Stimulated activated CD4-positive, alpha-beta T cell treated with anti-CD3 and anti-CD28 coated beads, Interleukin-1b, Interleukin-23, amount 100 ng/mL, for 48 hours (primary cell): ENCODE results near the gene KCNMA1.
"Not testable (repeated sequence)": the region's sequence is repeated elsewhere in the genome, so short reads cannot be mapped to it uniquely, and the experiment has no call there.

Experiments
- DNase-seq: peaks from one replicate; pipeline ENCODE4 v3.0.0-alpha.2; 2020

The KCNMA1 gene

DNA sequence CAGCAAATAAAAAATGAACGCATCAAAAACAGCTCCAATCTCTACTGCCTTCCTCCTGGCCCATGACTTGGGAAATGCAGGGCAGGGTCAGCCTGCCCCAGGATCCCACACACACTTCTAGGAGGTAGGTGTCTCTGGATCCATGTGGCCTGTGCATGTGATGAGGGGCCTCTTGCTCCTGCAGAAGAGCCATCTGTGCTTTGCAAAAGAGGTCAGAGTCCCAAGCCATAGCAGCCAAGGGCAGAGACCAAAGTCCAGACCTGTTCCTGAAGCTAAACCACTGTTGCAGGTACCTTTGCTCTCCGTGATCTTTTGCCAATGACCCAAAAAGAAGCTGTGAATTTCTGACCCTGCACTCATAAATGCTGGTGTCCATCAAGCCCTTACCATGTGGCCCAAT, 57.1 kb downstream of the KCNMA1 start:
- no peak for DNase-seq

DNA sequence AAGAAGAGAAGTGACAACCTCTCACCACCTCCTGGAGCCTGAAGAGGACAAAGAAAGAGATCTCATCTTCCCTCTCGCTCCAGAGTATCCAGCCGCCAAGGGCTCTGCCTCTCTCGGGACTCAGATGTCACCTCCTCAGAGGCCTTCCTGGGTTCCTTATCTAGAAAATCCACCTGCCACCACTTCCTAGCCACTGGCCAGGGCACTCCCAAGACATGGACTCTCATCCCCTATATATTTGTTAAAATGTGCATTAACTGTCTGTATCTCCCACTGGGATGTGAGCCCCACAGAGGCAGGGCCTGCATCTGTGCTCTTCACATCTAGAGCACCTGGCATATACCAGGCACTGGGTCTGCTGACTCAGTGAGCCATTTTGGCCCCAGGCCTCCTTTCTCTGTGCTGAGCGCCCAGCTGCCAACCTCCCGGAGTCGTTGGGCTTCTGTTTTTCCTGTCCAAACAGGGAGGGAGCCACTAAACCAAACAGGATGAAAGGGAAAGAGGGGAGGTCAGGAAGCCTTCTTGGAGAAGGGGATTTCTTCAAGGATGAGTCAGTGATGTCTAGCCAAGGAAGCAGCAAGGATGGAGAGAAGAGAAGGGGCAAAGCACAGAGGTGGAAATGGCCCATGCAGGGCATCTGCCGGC, 58.9 kb downstream of the KCNMA1 start:
- DNase-seq: no peak

DNA sequence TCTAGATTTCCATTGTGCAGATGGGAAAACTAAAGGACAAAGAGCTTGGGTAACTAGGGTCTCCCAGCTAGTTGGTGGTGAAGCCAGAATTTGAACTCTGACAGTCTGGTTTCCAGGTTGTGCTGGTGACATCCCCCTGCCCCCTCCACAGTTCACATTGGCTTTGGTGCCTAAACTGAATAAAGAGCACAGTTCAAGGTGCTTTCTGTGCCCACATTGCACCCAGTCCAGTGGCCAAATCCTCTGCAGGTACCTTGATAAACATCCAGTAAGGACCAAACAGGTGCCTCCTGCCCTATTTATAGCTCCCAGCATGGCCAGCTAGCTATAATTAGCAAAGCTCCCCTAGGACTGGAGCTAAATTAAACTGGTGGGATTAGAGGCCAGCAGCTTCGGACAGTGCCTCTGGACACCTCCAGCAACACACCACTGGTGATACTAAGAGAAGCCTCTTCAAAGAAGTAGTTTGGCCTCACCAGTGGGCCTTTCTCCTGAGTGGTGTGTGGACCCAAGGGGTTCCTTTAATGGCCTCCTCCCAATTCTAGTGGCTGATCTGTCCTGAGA, 59.9 kb downstream of the KCNMA1 start:
- DNase-seq: no peak

DNA sequence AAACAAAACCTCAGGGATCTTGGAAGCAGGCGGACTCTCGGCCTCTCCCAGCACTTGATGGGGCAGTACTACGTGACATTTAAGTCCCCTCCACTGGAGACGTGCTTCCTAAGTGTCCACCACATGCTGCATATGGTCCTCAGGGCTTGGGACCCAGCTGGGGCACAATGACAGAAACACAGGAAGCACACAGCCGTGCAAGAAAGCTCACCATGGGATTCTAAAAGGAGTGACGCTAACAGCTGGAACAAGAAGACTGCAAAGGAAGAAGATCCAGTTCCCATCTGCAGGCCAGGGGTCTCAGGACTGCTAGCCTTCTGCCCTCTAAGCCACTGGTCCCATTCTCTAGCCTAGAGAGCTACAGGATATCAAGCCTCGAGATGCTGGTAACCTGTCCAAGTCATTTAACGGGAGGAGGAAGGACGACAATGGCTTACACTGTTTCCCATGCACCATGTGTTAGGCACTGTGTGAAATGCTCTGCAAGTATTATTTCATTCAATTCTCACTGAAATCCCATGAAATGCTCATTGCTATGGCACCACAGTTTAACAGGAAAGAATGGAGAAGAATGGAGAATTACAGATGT, 61.1 kb downstream of the KCNMA1 start:
- DNase-seq: no peak

DNA sequence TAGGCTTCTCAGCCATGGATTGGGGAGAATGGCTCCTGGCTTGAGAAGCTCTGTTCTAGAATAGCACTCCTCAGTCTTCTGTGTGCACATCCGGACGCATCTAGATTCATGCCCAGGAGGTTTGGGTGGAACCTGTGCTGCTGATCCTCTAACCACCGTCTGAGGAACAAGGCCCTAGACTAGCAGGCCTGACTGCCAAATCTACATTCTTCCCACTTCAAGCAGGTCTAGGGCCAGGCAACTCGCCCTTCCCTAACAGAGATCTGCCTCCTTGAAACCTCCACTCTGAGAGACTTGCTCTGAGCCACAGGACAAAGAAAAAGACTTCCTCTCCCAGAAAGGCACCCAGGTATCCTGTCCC, 61.6 kb downstream of the KCNMA1 start:
- DNase-seq: no peak

DNA sequence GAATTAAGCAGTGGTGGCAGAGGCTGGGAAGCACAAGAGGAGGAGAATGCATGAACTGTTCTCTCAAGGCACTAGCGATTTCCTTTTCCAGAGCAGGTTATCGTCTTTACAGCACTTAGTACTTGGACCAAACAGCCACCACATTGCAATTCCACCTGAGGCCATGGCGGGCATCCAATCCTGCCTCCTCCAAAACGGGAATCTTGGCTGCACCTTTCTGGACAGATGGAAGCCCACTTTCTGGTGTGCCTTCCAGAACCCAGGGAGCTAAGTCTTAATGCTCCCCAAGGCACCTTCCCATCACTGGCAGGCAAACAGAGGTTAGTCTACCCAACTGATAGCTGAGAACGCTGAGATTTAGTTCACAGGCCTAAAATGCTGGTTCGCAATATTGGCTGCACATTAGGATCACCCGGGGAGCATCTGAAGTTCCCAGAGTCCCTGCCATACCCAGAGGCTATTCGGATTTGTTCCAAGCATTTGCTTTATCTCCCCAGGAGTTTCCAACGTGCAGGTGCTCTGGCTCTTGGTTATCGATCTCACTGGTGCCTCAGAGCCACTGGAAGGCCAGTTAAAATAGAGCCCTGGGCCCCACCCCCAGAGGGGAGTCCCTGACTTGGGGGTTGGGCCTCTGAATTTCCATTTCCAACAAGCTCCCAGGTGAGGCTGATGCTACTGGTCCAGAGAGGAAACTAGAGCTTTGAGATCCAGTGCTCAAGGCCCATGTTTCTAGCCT, 62.2 kb downstream of the KCNMA1 start:
- no peak for DNase-seq

DNA sequence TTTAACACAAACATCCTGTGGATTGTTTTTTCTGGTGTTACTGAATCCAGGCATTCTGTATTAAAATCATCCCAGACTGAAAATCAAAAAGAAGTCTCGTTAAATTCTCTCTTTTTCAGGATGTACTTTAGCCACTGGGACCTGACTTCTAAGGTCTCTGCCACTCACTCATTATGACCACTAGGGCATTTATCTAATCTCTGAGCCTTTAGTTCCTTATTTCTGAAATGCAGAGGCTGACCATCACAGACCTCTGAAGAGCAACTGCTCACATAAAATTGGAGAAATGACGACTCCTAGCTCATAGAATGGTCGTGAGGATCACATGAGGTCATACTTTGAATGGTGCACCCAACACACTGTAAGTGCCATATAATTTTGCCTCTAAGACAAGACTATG, 63.2 kb downstream of the KCNMA1 start:
- no peak for DNase-seq

DNA sequence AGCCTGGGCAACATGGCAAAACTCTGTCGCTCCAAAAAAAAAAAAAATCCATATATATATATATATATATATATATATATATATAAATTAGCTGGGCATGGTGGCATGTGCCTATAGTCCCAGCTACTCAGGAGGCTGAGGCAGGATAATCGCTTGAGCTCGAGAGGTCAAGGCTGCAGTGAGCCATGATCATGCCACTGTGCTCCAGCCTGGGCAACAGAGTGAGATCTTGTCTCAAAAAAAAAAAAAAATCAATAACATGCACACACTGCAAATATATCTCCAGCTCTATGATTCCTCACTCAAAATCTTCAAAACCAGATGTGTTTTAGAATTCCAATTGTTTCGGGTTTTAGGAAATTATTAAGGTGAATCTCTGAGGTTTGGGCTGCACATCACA, 65.1 kb downstream of the KCNMA1 start:
- not testable (repeated sequence) for DNase-seq

DNA sequence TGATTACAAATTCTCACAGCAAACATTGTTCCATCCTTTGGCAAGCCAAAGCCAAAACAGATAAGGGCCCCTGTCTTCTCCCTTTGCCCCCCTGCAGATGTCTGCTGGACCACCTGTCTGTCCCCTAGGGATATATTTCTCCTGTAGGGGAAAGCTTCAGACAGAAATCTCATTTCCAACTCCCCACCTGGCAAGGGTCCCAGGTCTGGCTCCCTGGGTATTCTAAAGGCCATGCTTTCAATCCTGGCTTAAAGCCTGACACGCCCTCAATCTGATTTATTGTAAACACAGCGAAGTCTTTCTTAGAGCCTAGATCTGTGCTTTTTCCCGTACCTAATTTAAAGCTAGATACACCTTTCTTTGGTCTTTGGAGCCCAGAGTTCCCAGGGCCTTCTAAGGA, 66.1 kb downstream of the KCNMA1 start:
- DNase-seq: no peak

DNA sequence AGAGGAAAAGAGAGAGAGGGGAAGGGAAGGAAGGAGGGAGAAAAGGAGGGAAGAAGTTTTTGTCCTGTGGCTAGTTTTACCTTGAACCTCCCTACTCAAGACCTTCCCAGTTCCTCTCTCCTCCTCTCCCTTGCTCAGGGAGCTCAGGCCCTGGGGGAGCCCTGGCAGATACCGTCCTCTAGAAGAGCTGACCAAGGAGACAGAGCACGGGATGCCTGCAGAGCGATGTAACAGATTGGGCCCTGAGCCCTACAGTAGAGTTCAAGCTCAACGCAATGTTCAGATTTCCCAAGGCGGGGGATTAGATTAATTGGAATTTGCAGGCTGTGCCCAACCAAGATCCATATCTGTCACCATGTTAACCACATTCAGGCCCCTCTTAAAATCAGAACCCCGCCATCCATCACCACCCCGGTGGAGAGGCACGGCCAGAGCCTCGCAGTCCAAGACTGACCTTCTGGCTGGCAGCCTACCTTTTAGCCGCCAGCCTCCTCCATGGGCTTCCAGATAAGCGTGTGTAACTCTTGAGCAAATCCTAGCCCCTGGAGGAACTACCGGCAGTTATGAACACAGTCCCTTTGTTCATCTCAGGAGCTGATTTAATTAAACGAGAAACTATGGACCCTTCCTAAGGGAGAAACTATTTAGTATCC, 70.6 kb downstream of the KCNMA1 start:
- no peak for DNase-seq

DNA sequence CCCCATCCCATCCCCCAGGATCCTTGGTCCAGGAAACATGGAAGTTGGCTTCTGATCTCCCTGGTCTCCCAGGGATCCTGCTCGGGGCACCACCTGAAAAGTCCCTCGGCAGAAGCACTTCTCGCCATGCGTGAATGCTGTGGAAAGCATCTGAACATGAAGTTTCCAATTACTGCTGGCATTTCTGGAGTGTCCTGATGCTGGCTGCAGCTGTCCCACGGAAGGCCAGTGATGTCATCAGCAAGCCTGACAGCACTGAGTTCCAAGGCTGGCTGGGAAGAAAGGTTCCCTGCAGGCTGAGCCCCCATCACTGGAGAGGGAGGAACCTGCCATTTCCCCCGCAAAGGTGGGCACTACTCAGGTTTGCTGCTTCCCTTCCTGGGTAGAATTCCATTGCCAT, 71.4 kb downstream of the KCNMA1 start:
- DNase-seq: no peak

DNA sequence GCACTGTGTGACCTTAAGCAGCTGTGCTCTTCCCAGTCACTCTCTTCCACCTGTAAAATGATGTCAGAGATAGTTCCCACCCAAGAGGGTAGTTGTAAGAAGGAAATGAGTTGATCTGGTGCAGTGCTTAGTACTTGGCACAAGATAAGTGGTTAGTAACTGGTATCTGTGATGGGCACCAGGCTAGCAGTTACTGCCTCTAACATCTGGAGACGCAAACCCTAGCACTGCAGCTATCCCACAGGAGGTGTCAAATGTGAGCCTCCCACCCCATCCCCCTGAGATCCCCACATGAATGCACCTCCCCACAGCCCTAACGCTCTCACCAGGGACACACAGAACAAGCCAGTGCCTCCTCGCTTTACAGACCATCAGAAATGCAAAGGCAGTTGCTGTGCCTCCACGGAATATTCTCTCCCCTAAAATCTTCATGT, 72.0 kb downstream of the KCNMA1 start:
- DNase-seq: no peak

DNA sequence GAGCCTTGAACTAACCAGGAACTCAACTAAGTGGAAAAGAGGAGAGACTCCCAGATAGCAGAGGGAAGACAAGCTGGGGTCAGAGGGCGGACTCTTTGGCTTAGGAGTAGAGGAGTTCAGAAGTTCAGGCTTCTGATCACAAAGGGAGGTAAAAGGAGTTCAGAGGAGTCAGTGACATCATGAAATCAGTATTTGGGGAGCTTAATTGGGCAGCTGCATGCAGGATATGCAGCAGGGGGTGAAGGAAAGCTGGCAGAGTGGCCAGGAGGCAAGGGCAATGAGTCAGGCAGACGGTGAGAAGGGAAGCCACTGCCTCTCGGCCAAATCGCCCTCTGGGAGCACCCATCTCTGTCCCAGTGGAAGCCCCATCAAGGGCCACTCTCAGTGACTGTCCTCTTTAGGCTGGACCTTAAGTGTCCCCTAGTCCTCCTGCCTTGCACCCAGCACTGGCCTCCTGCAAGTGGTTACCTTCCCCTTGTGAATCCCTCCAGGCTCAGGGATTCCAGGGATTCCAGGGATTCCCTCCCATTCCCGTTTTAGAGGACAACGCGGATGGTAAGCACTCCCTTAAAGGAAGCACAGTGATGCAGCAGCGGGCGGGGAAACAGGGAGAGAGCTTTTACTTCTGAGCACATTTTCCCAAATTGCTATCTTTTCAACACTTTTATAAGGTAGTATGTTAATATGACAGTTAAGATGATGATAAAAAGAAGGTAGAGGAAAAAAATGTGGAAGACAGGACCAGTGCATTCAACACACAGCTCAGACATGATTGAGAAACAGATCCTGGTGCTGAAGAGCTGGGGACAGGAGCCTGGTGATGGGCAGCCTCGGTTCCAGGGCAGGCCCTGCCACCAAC, 72.6 kb downstream of the KCNMA1 start:
- DNase-seq: no peak

DNA sequence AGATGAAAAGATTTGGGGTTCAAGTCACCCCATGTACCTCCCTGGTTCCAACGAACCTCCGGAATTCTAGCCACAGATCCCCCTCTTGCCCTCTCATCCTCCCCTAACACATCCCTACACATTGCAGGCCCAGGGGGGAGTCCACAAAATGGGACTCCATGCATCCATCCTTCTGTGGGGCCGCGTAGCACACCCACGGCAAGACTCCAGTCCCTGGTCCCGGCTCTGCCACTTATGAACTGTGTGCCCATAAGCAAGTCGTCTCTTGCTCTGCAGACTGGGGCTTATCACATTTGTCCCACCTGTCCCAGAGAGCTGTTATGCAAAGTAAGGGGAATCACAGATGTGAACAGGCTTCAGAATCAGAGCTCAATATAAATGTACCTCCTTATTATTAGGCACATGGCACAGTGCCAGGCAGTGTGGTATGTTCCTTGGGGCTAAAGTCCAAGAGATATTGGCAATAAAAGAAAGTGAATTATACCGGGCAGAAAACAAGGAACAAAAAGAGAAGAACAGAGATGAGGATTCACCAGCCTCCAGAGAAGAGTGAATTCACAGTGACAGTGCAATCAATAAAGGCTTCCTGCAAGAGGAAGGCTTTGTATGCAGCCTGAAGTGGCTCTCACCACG, 73.9 kb downstream of the KCNMA1 start:
- no peak for DNase-seq

DNA sequence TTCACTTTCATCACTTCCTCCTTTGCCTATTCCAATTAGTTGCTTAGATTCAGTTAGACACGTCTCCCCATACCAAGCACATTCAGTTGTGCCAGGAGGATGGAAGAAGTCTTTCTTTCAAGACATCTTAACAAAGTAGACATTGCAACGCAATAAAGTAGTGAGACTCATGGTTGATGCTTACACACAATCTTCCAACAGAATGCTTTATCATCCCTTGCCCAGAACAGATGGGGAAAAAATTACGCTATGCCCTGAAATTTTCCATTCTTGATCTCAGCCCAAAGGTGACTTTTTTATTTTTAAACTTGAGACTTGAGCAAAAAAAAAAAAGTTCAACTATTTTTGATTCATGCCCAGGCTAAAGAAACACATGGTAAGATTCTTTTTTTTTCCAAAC, 74.9 kb downstream of the KCNMA1 start:
- DNase-seq: no peak

DNA sequence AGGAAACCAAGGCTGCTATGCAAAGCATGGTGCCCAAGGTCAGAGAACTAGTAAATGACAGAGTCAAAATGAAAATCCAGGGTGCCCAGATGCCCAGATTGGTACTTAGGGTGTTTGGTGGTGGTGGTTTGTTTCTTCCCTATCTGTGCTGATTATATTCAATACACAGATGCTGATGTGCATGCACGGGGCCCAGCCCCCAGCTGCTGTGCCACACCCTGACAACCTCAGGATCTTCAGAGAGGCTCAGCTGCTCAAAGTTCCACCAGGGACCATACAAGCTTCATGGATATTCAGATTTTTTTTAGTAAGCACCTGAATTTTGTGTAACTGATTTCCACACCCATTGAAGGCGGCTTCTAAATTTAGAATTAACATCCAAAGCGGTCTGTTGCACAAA, 75.6 kb downstream of the KCNMA1 start:
- no peak for DNase-seq

DNA sequence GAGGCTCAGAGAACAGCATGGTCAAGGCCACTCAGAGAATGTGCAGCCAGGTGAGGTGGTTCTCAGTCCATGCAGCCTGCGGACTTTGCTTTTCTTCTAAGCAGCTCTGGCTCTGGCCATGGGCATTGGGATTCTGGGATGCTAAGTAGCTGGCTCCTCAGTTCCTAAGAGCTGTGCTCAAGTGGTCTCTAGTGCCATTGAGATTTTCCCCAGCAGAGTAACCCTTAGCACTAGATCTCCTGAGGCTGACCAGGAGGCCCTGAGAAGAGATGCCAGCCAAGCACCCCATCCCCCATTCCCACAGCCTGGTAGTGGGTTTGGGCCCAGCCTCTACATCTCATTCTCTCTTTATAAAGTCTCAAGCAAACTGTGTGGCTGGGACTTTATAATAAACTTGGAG, 77.1 kb downstream of the KCNMA1 start:
- DNase-seq: no peak

DNA sequence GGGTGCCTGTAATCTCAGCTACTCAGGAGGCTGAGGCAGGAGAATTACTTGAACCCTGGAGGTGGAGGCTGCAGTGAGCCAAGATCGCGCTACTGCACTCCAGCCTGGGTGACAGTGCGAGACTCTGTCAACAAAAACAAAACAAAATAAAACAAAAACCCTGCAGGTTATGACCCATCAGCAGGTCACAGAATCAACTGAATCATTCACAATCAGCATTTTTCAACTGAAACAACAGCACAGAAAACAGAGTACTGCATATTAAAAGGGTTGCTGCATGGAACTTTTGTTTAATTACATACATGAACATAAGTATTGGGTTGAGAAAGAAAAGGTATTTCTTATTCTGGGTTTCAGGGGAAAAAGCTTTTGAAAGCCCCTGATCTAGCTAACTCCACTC, 77.6 kb downstream of the KCNMA1 start:
- no peak for DNase-seq

DNA sequence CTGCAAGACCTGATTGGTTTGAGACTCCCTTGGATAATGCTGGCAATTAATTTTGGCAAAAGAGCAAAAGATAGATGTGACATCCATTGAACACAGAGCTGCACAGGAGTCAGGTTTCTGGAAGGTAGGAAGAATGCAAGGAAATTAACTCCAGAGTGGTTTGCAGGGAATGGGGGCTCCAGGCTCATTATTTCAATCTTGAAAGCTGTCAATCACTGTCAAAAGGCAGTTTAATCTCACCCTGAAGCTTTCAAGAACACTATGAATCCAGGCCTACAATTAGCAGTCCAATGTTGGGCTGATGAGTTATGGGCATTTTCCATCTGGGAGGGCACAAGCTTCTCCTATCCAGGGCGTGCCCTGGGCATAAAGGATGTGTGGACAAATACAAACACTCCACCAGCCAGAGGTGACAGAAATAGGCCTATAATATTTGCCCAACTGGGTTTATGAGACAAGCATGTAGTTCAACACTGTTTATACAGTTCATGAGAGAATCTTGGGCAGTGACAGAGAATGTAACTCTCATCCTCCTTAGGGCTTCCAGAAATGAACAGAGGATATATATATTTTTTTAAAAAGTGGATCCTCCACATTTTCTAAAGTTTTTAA, 80.5 kb downstream of the KCNMA1 start:
- DNase-seq: no peak

DNA sequence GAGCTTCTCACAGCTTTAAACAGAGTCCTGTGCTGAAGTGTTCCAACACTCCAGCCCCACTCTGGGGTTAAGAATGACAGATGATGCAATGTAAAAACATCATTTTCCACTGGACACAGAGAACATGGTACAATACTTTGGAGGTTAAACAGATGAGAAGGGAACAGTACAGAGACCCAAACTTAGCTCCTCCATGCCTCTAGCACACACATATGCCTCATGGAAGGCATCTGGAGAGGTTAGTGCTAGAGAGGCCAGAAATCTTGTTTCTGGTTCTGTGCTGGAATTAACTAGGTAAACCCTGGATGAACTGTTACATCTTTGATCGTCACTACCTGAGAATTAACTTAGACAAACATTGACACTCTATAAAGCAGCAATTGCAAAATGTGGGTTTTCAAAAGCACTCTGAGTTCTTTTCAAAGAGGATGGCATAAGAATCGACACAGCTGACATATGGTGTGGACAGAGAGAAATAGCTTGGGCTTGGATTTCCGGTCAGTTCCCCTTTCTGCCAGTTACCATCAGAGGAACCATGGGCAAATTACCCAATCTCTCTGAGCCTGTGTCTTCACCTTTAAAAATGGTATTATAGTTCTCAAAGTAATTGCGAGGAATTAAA, 81.9 kb downstream of the KCNMA1 start:
- no peak for DNase-seq

DNA sequence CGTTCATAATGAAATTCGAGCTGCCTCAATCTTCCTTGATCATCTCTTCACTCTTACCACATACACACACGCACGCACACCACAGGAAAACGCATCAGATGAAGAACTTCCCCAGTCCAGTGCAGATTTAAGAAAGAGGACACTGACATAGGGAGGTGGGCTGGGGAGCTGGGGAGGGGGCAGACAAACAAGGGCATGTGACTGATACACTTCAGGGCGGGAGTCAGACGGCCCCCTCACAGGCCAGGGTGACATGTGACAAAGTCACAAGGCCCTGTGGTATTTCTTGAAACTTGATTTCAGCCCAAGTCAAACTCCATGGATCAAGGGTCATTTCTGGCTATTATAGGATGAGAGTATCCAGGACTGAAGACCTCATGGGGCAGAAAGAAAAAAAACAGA, 82.6 kb downstream of the KCNMA1 start:
- DNase-seq: no peak
